ENCODE data around the gene PCDH9.

Gene PCDH9

DNA sequence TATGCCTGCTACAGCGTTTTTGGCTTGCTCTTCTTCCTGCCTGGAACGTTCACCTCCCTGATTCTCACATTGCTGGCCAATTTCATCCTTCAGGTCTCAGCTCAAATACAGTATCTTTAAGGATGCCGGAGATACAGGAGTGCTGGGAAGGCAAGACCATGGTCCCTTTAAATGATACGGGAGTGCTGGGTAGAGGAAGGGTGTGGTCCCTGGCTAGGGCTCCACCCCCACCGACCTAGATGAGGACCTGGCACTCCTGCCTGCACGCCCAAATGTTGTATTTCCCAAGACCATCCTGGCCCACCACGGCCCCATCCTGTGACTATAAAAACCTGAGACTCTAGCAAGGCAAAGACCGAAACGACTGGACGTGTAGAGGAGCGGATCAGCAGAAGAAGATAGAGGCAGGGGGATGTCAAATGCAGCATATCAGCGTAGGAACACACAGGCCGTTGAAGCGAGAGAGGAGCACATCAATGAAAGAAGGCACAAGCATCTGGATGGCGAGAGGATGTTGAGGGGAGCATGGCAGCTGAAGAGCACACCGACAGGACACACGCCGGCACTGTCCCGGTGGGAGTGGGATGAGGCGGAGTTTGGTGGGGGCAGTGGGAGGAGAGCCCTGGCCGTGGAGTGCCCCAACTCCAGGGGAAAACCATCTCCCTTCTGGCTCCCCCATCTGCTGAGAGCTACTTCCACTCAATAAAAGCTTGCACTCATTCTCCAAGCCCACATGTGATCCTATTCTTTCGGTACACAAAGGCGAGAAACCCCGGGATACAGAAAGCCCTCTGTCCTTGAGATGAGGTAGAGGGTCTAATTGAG lies 74.0 kb downstream of the PCDH9 start:
- DNase-seq = no peak

DNA sequence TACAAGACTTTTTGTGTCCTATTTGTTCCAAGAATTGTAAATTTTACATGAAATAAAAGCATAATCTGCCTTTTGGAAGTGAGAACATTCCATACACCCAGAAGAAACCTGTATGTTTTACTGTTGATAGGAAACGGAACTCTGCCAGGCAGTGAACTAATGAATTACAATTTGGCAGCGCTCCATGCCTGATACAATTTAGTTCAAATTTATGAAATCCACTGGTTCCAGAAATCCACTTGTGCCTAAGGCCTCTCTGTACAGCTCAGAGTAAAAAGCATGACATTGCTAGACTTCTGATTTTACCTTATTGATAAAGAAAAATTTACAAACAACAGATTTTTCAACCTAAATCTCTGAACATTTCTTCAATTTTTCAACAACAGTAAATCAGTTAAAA lies 78.1 kb downstream of the PCDH9 start:
- no peak for DNase-seq

DNA sequence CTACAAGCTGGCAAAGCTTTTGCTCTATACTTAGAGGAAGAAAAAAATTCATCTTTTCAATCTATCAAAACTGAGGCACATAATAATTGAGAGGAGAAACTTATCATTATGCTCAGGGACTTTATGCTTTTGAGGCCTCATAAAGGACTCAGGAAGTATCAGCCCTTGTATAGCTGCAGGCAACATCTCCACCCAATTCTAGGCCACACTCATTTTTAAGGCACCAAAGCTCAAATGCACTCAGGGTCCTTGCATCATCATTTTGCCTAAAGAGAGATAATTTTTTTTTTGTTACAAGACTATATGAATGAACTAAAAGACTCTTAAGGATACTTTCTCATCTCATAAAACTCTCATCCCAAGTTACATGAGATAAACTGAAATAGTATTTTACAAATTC lies 78.5 kb downstream of the PCDH9 start:
- DNase-seq = no peak

DNA sequence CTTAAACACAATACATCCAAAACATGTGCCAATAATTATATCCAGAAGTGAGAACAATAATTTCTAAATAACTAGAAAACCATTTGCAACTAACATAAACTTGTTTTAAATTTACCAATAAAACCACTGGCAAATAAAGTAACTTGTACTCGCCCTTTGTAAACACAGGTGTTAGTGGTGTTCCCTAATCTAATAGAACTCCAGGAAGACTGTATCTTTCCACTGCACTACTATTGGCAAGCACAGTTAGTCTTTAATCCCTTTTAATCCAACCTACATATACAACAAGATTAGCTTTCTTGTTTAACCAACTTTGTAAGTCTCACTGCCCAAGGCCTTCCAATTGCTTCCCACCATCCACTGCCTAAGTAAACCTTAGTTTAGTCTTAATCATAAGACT lies 79.5 kb downstream of the PCDH9 start:
- no peak for DNase-seq

DNA sequence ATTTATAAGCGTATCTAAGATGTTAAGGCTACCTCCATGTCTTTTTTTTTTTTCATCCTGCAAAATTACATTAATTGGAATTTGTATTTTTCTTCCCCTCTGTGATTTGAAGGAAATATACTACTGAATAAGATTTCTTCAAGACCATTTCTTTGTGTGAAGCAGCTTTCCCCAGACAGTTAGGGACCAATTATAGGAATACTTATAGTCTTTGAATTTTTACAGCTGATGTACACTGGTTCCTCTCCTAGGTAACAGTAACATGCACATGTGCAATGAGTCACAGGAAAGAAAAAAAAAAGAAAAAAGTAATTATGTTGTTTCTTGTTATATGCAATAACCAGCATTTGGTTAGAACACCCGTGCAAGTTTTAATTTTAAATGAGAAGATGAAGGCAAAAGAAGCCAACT lies 82.0 kb downstream of the PCDH9 start:
- no peak for DNase-seq

DNA sequence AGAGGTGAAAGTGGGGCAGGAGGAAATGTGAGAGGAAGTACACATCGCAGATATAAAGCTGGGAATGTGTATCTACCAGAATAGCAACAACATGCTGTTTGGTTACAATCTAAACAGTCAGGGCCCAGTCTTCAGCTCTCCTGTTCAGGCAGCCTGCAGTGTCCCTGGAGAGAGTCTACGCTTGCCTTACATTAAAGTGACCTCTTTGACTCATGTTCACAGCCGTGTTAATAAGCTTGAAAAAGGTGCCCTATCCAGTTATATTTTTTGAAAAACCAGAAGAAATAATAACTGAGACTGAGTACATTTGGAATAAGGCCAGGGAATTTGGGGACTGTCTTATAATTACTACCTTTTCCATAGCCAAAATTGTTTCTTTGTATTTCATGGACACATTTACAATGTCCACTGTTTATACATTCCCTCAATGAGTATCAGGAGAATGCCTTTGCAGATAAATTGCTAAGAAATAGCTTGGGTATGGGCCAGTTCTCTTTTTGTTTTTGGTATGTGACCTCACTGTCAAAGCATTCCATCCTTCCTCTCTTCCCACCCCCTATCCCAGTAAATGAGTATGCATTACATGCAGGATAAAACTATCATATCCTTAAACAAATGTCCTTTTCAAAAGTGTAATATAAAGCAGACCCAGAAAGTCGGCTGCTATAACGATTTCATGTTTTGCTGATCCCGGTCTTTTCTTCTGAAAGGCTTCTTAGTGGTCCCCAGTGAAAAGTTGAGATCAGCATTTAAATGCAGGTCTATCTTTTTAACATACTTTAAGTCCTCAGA lies 82.6 kb downstream of the PCDH9 start:
- no peak for DNase-seq

DNA sequence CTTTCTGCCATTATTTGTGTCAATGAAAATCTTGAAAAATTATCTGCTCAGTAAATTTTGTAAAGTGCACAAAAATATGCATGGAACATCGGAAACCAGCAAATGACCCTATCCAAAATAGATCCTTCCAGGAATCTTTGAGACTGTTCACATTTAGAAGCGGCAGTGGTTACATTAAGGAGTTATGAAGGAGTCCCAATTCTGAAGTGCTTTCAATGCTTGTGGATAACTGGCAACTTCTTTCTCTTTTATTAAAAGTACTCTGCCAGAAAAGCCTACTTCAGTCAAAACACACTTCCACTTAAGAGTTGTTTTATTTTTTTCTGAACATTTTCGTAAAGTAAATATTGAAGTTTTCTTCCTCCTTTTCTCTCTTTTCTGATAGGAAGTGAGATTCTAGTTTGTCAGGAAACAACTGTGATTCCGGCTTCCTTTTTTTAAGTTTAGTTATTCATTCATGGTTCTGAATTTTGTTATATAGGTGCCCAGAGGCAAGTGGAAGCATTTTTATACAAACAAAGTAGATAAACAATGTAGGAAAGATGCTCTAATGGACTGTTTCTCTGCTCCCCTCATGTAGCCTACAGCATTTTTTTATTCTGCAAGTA lies 83.5 kb downstream of the PCDH9 start:
- DNase-seq = no peak

DNA sequence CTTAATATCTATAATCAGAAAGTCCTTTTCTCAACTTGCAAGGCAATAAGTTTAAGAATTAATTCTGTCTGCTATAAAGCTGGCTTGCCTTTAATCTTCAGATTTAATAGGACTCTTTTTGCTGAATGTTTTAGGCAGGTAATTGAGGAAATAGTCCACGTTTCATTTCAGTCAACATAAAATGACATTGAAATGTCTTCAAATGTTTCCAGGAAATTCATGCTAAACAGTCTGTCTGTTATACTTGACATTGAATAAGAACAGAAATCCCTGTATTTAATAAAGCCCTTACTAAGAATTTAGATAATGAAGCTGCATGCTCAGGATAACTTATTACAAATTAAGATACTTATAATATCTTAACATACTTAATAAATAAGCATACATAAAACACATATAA lies 84.2 kb downstream of the PCDH9 start:
- no peak for DNase-seq

DNA sequence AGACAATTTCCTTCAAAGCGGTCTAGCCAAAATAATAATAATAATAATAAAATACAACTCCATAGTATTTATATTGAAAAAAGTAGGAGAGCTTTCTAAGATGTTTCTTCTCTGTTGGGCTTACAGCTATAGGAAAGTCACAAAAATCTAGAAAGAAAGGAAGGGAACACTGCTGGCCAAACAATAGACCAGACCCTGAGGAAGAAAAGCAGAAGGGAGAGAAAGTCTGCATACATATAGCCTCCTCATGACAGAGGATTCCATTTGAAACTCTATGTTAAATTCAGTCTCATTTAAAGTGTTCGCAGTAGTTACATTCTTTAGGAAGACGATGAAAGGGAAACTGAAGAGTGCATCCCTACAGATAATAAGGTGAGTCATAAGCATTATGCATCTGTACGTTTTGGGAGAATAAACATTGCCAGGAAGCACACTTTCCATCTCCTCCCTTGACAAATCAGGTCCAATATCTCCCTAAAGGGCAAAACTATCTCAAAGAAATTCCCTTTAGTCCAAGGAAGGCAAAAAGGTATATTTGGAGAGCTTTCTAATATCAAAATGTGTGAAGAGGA lies 86.5 kb downstream of the PCDH9 start:
- DNase-seq = no peak

DNA sequence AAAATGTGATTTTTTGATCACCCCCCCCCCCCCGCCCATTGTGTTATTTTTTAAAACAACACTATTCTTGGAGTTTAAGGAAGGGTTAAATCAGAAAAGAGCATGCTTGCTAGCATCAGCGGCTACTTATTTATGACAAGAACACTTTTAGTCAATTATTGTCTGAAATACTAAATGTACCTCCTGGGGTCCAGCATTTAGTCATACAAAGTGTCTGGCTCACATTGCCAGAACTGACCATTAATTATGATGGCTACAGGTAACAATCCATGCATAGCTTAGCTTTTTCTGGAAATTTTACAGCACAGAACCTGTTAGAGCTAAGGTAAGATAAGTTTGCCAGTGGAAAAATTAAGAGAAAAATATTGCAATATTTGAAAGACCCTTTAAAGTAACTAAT lies 90.1 kb downstream of the PCDH9 start:
- no peak for DNase-seq

DNA sequence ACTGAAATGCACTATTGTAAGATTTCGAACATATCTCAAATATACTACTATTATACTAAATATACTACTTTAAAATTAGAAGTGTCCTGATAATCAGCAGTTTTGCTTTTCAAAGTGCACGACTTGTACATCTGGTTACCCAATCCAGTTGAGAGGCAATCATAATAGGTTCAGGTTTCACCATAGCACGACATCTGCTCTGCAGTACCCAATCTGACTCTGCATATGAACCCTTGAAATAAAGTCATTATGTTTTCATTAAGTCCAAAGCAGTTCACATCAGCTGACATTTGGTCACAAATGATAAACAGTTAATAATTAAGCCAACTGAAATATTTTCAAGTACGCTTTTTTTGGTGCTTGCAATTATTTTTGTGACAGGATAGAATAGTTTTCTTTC lies 90.6 kb downstream of the PCDH9 start:
- no peak for DNase-seq

DNA sequence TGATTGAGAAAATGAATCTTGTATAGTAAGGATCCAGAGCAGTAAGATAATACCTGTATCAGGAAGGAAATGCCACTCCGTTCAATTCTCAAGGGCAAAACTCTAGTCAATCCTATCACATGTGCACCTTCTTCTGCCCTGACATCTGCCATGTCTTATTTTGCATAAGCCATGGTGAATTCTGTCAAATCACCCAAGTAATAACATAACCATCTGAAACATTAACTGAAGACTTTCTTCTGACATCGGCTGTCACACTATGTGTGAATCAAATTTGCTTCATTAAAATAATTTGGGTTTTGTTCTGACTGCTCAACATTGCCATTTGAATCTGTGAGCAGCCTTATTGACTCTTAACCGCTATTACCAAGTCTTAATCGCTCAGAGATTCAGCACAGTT lies 91.2 kb downstream of the PCDH9 start:
- no peak for DNase-seq

DNA sequence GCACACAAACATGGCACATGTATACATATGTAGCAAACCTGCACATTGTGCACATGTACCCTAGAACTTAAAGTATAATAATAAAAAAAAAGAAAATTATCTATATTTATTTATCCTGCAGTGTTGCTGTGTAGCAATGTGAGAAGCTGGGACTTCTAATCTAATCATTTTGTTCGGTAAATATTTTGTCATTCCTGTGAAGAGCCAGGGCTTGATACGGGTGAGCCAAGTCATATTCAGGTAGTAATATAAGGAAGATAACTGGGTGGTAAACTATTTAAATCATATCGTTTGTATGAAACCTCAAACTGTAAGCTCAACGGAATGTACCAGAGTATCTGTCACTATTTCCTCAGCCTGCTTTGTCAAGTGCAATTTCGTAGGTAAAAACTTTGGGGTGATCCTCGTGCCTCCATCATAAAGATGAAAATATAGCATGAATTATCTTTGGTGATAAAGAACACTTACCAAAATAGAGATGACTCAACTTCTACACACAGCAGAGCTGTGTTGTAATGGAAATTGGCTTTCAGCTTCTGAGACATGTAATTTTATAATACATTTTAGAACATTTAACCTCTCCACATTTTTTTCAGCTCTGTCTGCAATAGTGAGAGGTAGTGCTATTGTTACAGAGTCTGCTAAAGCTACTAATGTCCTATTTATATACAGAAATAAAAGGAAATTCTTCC lies 92.9 kb downstream of the PCDH9 start:
- no peak for DNase-seq

DNA sequence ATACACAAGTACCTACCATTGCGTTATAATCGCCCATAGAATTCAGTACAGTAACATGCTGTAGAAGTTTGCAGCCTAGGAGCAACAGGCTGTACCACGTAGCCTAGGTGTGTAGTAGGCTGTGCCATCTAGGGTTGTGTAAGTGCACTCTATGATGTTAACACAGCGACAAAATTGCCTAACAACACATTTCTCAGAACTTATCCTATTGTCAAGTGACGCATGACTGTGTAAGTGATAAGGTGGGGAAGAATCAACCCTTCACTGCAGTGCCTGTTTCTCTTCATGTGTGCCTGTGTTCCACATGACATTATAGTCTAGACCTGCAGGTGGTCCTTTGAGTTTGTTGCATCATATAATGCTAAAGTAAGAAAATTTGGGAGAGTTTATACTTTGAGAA lies 94.0 kb downstream of the PCDH9 start:
- no peak for DNase-seq

DNA sequence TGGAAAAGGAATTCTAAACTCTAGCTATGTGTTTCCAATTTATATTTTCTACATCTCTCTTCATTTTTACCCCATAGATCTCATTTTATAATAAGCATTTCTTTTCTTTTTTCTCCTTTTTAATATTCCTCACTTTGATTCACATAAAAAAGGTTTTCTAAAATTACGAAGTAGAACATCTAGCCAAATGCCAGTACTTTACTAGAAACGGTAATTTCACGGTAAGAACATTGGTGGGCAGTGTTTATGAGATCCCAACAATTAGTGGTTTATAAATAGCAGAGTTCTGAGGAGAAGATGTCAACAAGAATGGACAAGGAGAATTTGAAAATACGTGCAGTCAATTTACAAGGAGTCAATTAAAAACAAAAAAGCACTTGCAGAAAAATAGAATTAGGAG lies 94.8 kb downstream of the PCDH9 start:
- no peak for DNase-seq

DNA sequence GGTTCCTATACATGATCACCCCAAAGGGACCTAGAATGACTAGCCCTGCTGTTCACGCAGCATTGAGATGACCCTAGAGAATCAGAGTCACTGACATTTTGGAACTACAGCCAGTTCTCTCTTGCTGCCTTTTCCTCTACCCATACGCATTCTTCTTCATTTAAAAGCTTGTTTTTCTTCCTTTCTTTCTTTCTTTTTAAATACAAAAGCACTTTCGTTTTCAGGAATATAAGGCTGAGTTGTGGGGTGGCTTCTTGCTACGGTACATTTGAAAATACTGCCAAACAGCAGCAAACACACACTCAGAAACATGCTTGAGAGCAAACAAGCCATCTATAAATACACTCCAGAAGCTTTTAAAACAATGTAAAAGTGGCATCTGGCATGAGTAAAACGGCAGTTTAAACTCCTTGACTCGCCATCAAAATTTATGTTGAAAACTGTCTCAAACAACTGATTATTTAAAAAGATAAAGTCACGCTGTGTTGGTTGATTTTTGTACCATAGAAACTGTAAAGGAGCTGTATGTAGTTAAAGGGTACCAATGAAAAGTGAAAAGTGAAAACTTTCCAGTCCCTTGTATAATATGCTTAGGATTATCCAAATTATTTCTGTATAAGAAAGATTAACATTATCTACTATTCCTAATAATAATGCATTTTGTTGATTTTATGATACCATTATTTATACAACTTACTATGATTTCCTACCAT lies 95.6 kb downstream of the PCDH9 start:
- no peak for DNase-seq

DNA sequence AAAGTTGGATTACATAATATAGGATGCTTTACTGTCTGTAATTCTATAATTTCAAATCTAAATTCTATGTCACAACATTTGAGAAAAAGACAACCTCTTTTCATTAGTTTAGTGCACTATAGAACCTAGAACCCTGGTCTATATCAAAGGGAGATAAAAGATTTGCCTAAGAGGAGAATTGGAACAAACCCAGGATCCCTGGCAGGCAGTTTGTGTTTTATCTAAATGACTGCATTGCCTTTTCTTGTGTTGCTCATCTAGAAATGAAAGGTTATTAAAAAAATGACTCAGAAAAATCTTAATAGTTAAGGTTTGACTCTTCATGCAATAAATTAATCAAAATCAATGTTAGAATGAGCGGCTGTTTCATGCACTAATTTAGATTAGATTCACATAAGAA lies 96.7 kb downstream of the PCDH9 start:
- no peak for DNase-seq

DNA sequence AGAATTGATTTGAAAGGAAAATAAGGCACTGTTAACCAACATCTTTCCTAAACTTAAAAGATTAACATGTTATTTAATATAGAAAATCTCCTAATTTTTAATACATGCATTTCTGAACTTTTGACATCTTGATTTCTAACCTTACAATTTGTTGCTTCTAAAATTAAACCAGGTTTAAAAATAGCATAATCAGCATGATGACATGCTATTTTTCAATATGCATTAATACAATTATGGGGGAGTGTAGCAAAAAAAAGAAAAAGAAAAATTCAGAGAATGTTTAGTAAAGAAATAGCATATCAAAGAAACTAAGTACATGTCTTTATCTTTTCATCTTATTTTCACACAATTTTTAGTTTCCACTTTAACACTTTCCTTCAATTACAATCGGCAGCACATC lies 98.7 kb downstream of the PCDH9 start:
- DNase-seq = no peak

DNA sequence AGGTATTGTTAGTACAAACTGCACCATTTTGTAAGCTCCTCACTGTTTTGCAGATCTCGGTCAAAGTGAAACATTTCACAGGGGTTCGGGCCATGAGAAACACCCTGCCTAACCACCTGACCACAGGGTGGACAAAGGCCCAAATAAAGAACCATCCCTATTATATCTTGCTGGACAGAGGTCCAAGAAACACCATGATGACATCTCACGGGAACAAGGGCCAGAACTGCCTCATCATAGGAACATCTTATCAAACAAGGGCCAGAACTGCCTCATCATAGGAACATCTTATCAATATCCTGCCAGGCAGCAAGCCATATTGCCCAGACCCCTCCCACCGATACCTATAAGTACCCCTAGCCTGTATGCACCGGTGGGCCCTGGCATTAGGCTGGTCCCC lies 99.7 kb downstream of the PCDH9 start:
- DNase-seq = no peak

DNA sequence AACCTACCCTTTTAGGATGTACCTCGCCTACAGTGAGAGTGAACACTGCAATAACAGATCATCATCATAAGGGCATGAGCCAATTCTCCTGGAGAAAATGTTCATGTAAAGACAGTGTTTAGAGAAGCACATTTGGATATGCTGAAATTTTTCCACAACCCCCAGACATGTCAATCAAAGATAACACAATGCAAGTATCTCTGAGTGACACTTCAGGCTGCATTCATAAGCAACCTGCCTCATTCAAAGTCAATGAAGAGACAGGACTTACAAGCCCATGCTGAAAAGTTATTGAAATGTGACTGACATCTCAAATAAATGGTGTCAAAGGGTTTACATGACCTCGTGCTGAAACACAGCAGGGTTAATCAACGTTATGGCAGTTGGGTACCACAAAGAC lies 102.0 kb downstream of the PCDH9 start:
- DNase-seq = no peak

DNA sequence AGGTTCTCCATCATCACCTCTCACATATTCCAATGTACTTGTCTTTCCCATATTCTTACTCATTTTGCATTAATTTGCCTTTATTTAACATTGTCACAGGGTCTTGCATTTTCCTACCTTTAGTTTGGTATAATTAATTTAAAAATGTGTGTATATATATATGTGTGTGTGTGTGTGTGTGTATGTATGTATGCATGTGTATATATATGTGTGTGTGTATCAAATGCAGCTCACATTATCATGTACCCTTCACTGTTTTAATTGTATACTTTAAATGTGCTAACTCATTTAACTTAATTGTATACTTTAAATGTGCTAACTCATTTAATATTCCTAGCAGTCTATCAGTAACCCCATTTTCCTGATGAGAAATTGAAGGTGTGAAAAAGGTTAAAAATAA lies 104.5 kb downstream of the PCDH9 start:
- no peak for DNase-seq

DNA sequence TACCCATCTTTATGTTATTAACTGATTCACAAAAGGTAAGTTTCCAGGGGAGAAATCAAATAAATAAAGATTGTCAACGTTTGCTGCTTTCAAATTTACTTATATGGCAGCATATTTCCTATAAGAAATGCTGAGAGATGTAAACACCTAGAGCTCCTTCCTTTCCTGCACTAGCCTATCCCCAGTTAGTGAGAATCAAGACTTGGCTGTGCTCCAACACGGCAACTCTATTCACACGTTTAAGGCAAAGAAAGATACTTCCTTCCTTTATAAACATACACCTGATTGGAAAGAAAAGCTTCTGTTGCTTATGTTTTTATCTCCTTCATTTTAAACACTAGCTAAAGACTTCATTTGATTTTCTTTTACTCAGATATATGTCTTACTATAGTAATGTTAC lies 107.0 kb downstream of the PCDH9 start:
- no peak for DNase-seq
